ENCODE measurements around the gene FMNL2.

DNA sequence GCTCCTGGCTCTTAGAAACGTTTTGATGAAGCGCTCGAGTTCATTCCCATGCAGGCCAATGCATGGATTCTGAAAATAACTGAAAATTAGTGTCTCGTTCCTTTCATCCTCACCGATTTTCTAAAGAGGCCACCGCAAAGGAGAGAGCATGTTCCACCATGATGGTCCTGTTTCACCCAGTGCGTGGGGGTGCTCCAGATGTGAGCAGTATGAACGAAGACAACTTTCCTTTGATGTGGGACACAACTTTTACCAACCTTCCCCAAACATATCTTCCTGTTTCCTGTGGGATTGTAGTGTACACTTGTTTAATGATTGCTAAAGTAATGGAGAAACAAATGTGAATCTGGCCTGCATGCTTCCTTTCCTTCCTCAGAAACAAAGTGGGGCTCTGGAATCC is 267.8 kb downstream of the FMNL2 start:
- TF ChIP-seq EZH2 (IDR thresholded peaks at IDR 0.05) (no peak), POLR2AphosphoS5 (IDR thresholded peaks at IDR 0.05; ENCODE audit: borderline replicate concordance, low read depth, low read length) (no peak), FOXP2 (optimal IDR thresholded peaks at IDR 0.05; ENCODE audit: control extremely low read depth, extremely low read length, insufficient read depth) (no peak)
